Forelimb muscle (tissue), 1 donor: ENCODE data around the gene ARID4A. TPM values are rescaled to one million over a fixed set of nuclear protein-coding genes. Genes with fewer than 3 reads are reported as not detected.
"Not testable (repeated sequence)": the region's sequence is repeated elsewhere in the genome, so short reads cannot be mapped to it uniquely, and the experiment has no call there.

Experiments used
- DNase-seq: peaks from one replicate; pipeline ENCODE4 v3.0.0-alpha.2; 2013; ENCODE audit warnings: low read depth
- polyA plus RNA-seq: library from polyadenylated mRNA; unstranded; fragments of 120-200 nt; gene quantifications from one replicate; pipeline ENCODE4 v1.2.1, GENCODE V29; 2013; ENCODE audit not compliant: insufficient read length

Gene ARID4A
- polyA plus RNA-seq, result 14.2 TPM

GRCh38 chr14:58298477-58299400 lies at the start of gene ARID4A:
ARID4A (plus strand) TSS chr14:58298555; CDS start chr14:58299855, 1,300 bp downstream.
- DNase-seq, result no peak

GRCh38 chr14:58249611-58250010 lies 48.7 kb upstream of the ARID4A start:
- no peak for DNase-seq

GRCh38 chr14:58258156-58258555 lies 40.2 kb upstream of the ARID4A start:
- no peak for DNase-seq

GRCh38 chr14:58262005-58262404 lies 36.4 kb upstream of the ARID4A start:
- DNase-seq, result not testable (repeated sequence)

GRCh38 chr14:58265401-58265800 lies 33.0 kb upstream of the ARID4A start:
- no peak for DNase-seq

- DNase-seq, result no peak
Measured at GRCh38 chr14:58270628-58271027, 27.7 kb upstream of the ARID4A start.

- DNase-seq, result no peak
Measured at GRCh38 chr14:58272588-58273372, 25.6 kb upstream of the ARID4A start.

GRCh38 chr14:58274881-58275280 lies 23.5 kb upstream of the ARID4A start:
- no peak for DNase-seq

GRCh38 chr14:58275527-58276190 lies 22.7 kb upstream of the ARID4A start:
- no peak for DNase-seq

GRCh38 chr14:58276208-58276607 lies 22.1 kb upstream of the ARID4A start:
- no peak for DNase-seq

GRCh38 chr14:58278177-58278576 lies 20.2 kb upstream of the ARID4A start:
- no peak for DNase-seq

GRCh38 chr14:58280954-58281787 lies 17.2 kb upstream of the ARID4A start:
- no peak for DNase-seq

GRCh38 chr14:58281969-58282368 lies 16.4 kb upstream of the ARID4A start:
- no peak for DNase-seq

GRCh38 chr14:58282925-58283593 lies 15.3 kb upstream of the ARID4A start:
- DNase-seq, result no peak

- no peak for DNase-seq
Measured at GRCh38 chr14:58283730-58284129, 14.6 kb upstream of the ARID4A start.

- no peak for DNase-seq
Measured at GRCh38 chr14:58285132-58285531, 13.2 kb upstream of the ARID4A start.

- no peak for DNase-seq
Measured at GRCh38 chr14:58287607-58288042, 10.7 kb upstream of the ARID4A start.

GRCh38 chr14:58288106-58288792 lies 10.1 kb upstream of the ARID4A start:
- DNase-seq, result no peak

GRCh38 chr14:58291646-58292045 lies 6.7 kb upstream of the ARID4A start:
- no peak for DNase-seq

- no peak for DNase-seq
Measured at GRCh38 chr14:58292187-58292586, 6.2 kb upstream of the ARID4A start.
